Ishikawa (cell line): Measurements from ENCODE around the gene FBXO47.

Experiments used
- CEBPB ChIP-seq: IDR thresholded peaks from 2 replicates; pipeline ENCODE4 v1.6.1; 2012
- CREB1 ChIP-seq: IDR thresholded peaks from 2 replicates; pipeline ENCODE4 v1.6.1; 2012; ENCODE audit warnings: low read depth
- EGR1 ChIP-seq: IDR thresholded peaks from 2 replicates; pipeline ENCODE4 v1.6.1; 2012
- EP300 ChIP-seq: IDR thresholded peaks from 2 replicates; pipeline ENCODE4 v1.6.1; 2012; ENCODE audit warnings: borderline replicate concordance
- FOXM1 ChIP-seq: IDR thresholded peaks from 2 replicates; pipeline ENCODE4 v1.6.1; 2012; ENCODE audit warnings: low read depth, borderline replicate concordance
- MAX ChIP-seq: IDR thresholded peaks from 2 replicates; pipeline ENCODE4 v1.6.1; 2012
- NFIC ChIP-seq: IDR thresholded peaks from 2 replicates; pipeline ENCODE4 v1.6.1; 2012
- RAD21 ChIP-seq: IDR thresholded peaks from 2 replicates; pipeline ENCODE4 v1.6.1; 2012; ENCODE audit warnings: low read depth
- REST ChIP-seq: IDR thresholded peaks from 2 replicates; pipeline ENCODE4 v1.6.1; 2012; ENCODE audit warnings: low read depth, mild to moderate bottlenecking
- TAF1 ChIP-seq: IDR thresholded peaks from 2 replicates; pipeline ENCODE4 v1.6.1; 2012; ENCODE audit warnings: low read depth, mild to moderate bottlenecking
- TCF12 ChIP-seq: IDR thresholded peaks from 2 replicates; pipeline ENCODE4 v1.6.1; 2012; ENCODE audit warnings: low read depth
- TEAD4 ChIP-seq: IDR thresholded peaks from 2 replicates; pipeline ENCODE4 v1.6.1; 2012
- USF1 ChIP-seq: IDR thresholded peaks from 2 replicates; pipeline ENCODE4 v1.6.1; 2012
- YY1 ChIP-seq: IDR thresholded peaks from 2 replicates; pipeline ENCODE4 v1.6.1; 2012; ENCODE audit warnings: low read depth
- ZBTB7A ChIP-seq: IDR thresholded peaks from 2 replicates; pipeline ENCODE4 v1.6.1; 2012; ENCODE audit warnings: low read depth

Gene FBXO47

GRCh38 chr17:38892620-38893019 lies 74.6 kb downstream of the FBXO47 start:
- TF ChIP-seq YY1 = no peak
- no peak for TF ChIP-seq TCF12
- no peak for TF ChIP-seq USF1
- TF ChIP-seq REST = no peak

- TF ChIP-seq EP300 (no peak), EGR1 (no peak), TAF1 (no peak), CREB1 (no peak), ZBTB7A (no peak), TEAD4 (no peak), FOXM1 (no peak), USF1 (no peak), NFIC (no peak), REST (no peak), CEBPB (no peak), RAD21 (no peak), TCF12 (no peak), MAX (no peak), YY1 (no peak)
Measured at GRCh38 chr17:38892083-38892482, 75.1 kb downstream of the FBXO47 start.

GRCh38 chr17:38891441-38891840 lies 75.8 kb downstream of the FBXO47 start:
- TF ChIP-seq ZBTB7A (no peak), USF1 (no peak), TCF12 (no peak), CEBPB (no peak), RAD21 (no peak), CREB1 (no peak), EP300 (no peak), REST (no peak), YY1 (no peak), TEAD4 (no peak), NFIC (no peak), EGR1 (no peak), TAF1 (no peak), FOXM1 (no peak), MAX (no peak)

GRCh38 chr17:38890410-38890746 lies 76.8 kb downstream of the FBXO47 start:
- no peak for TF ChIP-seq EGR1
- no peak for TF ChIP-seq YY1
- TF ChIP-seq RAD21 = no peak
- TF ChIP-seq TEAD4 = no peak
- TF ChIP-seq CREB1 = no peak
- TF ChIP-seq MAX = no peak
- TF ChIP-seq EP300 = no peak
